CD4-positive, alpha-beta T cell (primary cell): Measurements from ENCODE around the gene CCL11. TPM values are rescaled to one million over a fixed set of nuclear protein-coding genes. Genes with fewer than 3 reads are reported as not detected.

Source experiments
- ATAC-seq: fragments of 200-7000 bp; cut with Tn5 transposase; one replicate; pipeline ENCODE4 v1.10.0; 2022; ENCODE audit warnings: mild to moderate bottlenecking; ENCODE audit not compliant: poor library complexity
- CTCF ChIA-PET: fragments of 350-600 bp; sonication (Branson Sonifier 250); formaldehyde crosslinking; loops from one replicate; lab custom pipeline; 2021; ENCODE audit warnings: antibody characterized with exemption, inconsistent platforms; lab: Charles Lee
- POLR2A ChIA-PET: fragments of 350-600 bp; sonication (Branson Sonifier 250); formaldehyde crosslinking; loops from one replicate; lab custom pipeline; 2021; ENCODE audit warnings: antibody characterized with exemption, inconsistent platforms; lab: Charles Lee
- DNase-seq, 14 experiments: peaks; one replicate each; pipeline ENCODE4 v3.0.0-alpha.2; 2013 to 2020; ENCODE audit warnings: mixed read lengths in 2 of 14
- H3K27ac ChIP-seq, 2 donors: one replicate each; pipeline versions ENCODE4 v1.5.1 to v1.7.0; 2013; ENCODE audit warnings: low read length in 2 of 2, low read depth in 1 of 2, mild to moderate bottlenecking in 1 of 2
- H3K27me3 ChIP-seq, 2 experiments: 1 replicate in 1 of 2; 2 replicates in 1 of 2; pipeline versions ENCODE4 v1.6.1 to v1.7.0; 2013; ENCODE audit warnings: low read length in 2 of 2, control low read depth in 1 of 2, mild to moderate bottlenecking in 1 of 2, moderate library complexity in 1 of 2; ENCODE audit not compliant: insufficient read depth in 2 of 2, control insufficient read depth in 1 of 2
- H3K36me3 ChIP-seq: one replicate; pipeline ENCODE4 v1.6.1; 2013; ENCODE audit warnings: low read length, control low read depth; ENCODE audit not compliant: insufficient read depth
- H3K4me1 ChIP-seq: one replicate; pipeline ENCODE4 v1.6.1; 2013; ENCODE audit warnings: low read length, control low read depth; ENCODE audit not compliant: insufficient read depth
- H3K4me3 ChIP-seq: one replicate; pipeline ENCODE4 v1.5.1; 2013; ENCODE audit warnings: mild to moderate bottlenecking, low read length, moderate library complexity
- H3K9me3 ChIP-seq, 2 experiments: 1 replicate in 1 of 2; 2 replicates in 1 of 2; pipeline versions ENCODE4 v1.6.1 to v1.7.0; 2013; ENCODE audit warnings: low read length in 2 of 2, mild to moderate bottlenecking in 2 of 2, control low read depth in 1 of 2, moderate library complexity in 1 of 2; ENCODE audit not compliant: control insufficient read depth in 1 of 2, insufficient read depth in 1 of 2
- H3K27ac Mint-ChIP-seq: one replicate; pipeline ENCODE4 v1.8.0; 2020; ENCODE audit warnings: mixed read lengths
- H3K27me3 Mint-ChIP-seq: one replicate; pipeline ENCODE4 v1.8.0; 2021; ENCODE audit warnings: mixed read lengths
- H3K36me3 Mint-ChIP-seq: one replicate; pipeline ENCODE4 v1.8.0; 2021; ENCODE audit warnings: low read depth, mixed read lengths
- H3K4me1 Mint-ChIP-seq: one replicate; pipeline ENCODE4 v1.8.0; 2021; ENCODE audit warnings: low read depth, mixed read lengths
- H3K4me3 Mint-ChIP-seq: one replicate; pipeline ENCODE4 v1.8.0; 2020; ENCODE audit warnings: mild to moderate bottlenecking, mixed read lengths
- H3K9me3 Mint-ChIP-seq: one replicate; pipeline ENCODE4 v1.8.0; 2020; ENCODE audit warnings: mixed read lengths
- intact Hi-C, 2 experiments: fragments of 100-400 bp; cut with DNase I in 1 of 2; cut with micrococcal nuclease in 1 of 2; formaldehyde crosslinking; loops; one replicate each; pipeline versions ENCODE4 v1.15.1 to v1.9.0; 2023 to 2025; cut with DNase I, micrococcal nuclease
- total RNA-seq, 174 experiments: library from RNA in 2 of 174; stranded (reverse) in 2 of 174; gene quantifications; one replicate each; pipeline ENCODE4 v1.2.3 and lab custom pipeline; 2021 to 2026
- TF ChIP-seq, protein P1 (sequence below): fragments of 200-600 bp; IDR thresholded peaks from one replicate; pipeline ENCODE4 v1.8.0; 2022; ENCODE audit warnings: antibody characterized with exemption, mild to moderate bottlenecking

Gene CCL11
- total RNA-seq, 2 experiments from 2014 or later = not detected

DNA sequence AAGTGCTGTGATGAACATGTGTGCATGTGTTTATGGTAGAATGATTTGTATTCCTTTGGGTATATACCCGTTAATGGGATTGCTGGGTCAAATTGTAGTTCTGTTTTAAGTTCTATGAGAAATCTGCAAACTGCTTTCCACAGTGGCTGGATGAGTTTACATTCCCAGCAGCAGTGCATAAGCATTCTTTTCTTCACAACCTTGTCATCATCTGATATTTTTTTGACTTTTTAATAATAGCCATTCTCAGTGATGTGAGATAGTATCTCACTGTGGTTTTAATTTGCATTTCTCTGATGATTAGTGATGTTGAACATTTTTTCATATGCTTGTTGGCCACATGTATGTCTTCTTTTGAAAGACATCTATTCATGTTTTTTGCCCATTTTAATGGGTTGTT lies 52.2 kb downstream of the CCL11 start:
- no peak for ATAC-seq
- Mint-ChIP-seq H3K27me3 (peaks cover 49% of the 10 kb centered on the region), H3K9me3 (no peaks in the 10 kb centered on the region)

More for the DNA sequence above, 52.2 kb downstream of the CCL11 start:
- no peaks in the 10 kb centered on the region for H3K4me1 Mint-ChIP-seq
- no peaks in the 10 kb centered on the region for H3K4me1 ChIP-seq
- no peak overlapping the region for H3K27ac ChIP-seq
- intact Hi-C loops = no loop called here
- ChIA-PET POLR2A (no interaction called here), CTCF (no interaction called here)
- no peak overlapping the region for H3K27ac Mint-ChIP-seq
- H3K4me3 ChIP-seq = no peak overlapping the region
- H3K36me3 ChIP-seq = no peaks in the 10 kb centered on the region
- no peak overlapping the region for H3K4me3 Mint-ChIP-seq
- no peaks in the 10 kb centered on the region for H3K36me3 Mint-ChIP-seq
- TF ChIP-seq, protein P1, sequence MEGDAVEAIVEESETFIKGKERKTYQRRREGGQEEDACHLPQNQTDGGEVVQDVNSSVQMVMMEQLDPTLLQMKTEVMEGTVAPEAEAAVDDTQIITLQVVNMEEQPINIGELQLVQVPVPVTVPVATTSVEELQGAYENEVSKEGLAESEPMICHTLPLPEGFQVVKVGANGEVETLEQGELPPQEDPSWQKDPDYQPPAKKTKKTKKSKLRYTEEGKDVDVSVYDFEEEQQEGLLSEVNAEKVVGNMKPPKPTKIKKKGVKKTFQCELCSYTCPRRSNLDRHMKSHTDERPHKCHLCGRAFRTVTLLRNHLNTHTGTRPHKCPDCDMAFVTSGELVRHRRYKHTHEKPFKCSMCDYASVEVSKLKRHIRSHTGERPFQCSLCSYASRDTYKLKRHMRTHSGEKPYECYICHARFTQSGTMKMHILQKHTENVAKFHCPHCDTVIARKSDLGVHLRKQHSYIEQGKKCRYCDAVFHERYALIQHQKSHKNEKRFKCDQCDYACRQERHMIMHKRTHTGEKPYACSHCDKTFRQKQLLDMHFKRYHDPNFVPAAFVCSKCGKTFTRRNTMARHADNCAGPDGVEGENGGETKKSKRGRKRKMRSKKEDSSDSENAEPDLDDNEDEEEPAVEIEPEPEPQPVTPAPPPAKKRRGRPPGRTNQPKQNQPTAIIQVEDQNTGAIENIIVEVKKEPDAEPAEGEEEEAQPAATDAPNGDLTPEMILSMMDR = no peak
- no peaks in the 10 kb centered on the region for H3K27me3 ChIP-seq
- no peak for DNase-seq
- H3K9me3 ChIP-seq = no peaks in the 10 kb centered on the region

Other genes with a start within 250 kb of the CCL11 start
- gene CCL2, start 30.5 kb upstream of the CCL11 start, total RNA-seq = not detected
- not detected for gene CCL7, start 15.5 kb upstream of the CCL11 start, total RNA-seq
- not detected for gene CCL8, start 33.7 kb downstream of the CCL11 start, total RNA-seq
- gene CCL13, start 70.7 kb downstream of the CCL11 start, total RNA-seq = not detected
- gene CCL1, start 77.5 kb downstream of the CCL11 start, total RNA-seq = not detected